Testis (tissue), 2 donors: Measurements from ENCODE around the gene TMEM212.

Experiments
- POLR2A ChIP-seq: fragments of 450-650 bp; IDR thresholded peaks from one replicate; pipeline ENCODE4 v1.6.1; 2017; ENCODE audit warnings: antibody characterized with exemption, mild to moderate bottlenecking, moderate library complexity
- TF ChIP-seq, protein P1 (sequence below), 3 experiments: fragments of 450-650 bp in 2 of 3; fragments of 200-600 bp in 1 of 3; sonication (generic) in 1 of 3; IDR thresholded peaks; one replicate each; pipeline ENCODE4 v1.5.1; 2016 to 2019; ENCODE audit warnings: antibody characterized with exemption in 3 of 3, mild to moderate bottlenecking in 2 of 3, moderate library complexity in 1 of 3

DNA sequence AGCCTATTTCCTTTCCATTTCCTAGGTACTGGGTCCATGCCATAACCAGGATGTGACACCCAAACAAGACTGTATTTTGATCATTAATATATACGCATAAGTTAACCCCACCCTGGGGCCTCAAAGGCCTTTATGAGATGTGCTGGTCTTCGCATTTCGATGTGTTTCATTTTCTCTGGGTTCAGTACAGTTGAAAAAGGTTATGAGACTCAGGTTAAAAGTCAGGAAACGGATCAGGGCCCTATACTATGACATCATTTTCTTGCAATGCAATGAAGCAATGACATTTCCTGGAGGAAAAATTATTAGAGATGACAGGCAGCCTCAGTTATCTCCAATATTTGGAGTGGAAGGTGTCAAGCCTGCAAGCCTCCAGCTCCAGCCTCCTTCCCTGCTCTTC, 31.7 kb downstream of the TMEM212 start:
- TF ChIP-seq, protein P1, sequence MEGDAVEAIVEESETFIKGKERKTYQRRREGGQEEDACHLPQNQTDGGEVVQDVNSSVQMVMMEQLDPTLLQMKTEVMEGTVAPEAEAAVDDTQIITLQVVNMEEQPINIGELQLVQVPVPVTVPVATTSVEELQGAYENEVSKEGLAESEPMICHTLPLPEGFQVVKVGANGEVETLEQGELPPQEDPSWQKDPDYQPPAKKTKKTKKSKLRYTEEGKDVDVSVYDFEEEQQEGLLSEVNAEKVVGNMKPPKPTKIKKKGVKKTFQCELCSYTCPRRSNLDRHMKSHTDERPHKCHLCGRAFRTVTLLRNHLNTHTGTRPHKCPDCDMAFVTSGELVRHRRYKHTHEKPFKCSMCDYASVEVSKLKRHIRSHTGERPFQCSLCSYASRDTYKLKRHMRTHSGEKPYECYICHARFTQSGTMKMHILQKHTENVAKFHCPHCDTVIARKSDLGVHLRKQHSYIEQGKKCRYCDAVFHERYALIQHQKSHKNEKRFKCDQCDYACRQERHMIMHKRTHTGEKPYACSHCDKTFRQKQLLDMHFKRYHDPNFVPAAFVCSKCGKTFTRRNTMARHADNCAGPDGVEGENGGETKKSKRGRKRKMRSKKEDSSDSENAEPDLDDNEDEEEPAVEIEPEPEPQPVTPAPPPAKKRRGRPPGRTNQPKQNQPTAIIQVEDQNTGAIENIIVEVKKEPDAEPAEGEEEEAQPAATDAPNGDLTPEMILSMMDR (IDR thresholded peaks at IDR 0.05): no peak
- TF ChIP-seq POLR2A: no peak
